Sigmoid colon (tissue), 4 donors: ENCODE data around the gene EIF3F.

Experiments used
- EP300 ChIP-seq, 4 donors: sonication (generic); formaldehyde crosslinking; IDR thresholded peaks; one replicate each; pipeline ENCODE4 v1.6.1; 2017; ENCODE audit warnings: antibody characterized with exemption in 4 of 4
- POLR2A ChIP-seq, 2 donors: fragments of 450-650 bp; IDR thresholded peaks; one replicate each; pipeline ENCODE4 v1.6.1; 2016; ENCODE audit warnings: antibody characterized with exemption in 2 of 2, mild to moderate bottlenecking in 2 of 2, moderate library complexity in 2 of 2
- POLR2AphosphoS5 ChIP-seq, 4 donors: sonication (generic); formaldehyde crosslinking; IDR thresholded peaks; one replicate each; pipeline ENCODE4 v1.6.1; 2017; ENCODE audit warnings: antibody characterized with exemption in 4 of 4
- TF ChIP-seq, protein P1 (sequence below), 4 experiments: fragments of 450-650 bp in 3 of 4; fragments of 200-600 bp in 1 of 4; IDR thresholded peaks; one replicate each; pipeline ENCODE4 v1.5.1; 2016 to 2019; ENCODE audit warnings: antibody characterized with exemption in 4 of 4, mild to moderate bottlenecking in 3 of 4, moderate library complexity in 2 of 4

DNA sequence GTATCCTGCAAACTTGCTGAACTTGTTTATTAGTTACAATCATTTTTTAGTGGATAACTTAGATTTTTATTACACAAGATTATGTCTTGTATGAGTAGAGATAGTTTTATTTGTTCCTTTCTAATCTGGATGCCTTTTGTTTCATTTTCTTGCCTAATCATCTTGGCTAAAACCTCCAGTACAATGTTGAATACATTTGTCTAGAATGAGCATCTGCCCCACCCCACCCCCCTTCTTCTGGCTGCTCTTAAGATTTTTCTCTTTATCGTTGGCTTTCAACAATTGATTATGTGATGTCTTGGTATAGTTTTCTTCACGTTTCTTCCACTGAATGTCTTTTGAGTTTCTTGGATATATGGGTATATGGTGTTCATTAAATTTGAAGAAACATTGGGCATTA, 56.6 kb downstream of the EIF3F start:
- TF ChIP-seq, protein P1, sequence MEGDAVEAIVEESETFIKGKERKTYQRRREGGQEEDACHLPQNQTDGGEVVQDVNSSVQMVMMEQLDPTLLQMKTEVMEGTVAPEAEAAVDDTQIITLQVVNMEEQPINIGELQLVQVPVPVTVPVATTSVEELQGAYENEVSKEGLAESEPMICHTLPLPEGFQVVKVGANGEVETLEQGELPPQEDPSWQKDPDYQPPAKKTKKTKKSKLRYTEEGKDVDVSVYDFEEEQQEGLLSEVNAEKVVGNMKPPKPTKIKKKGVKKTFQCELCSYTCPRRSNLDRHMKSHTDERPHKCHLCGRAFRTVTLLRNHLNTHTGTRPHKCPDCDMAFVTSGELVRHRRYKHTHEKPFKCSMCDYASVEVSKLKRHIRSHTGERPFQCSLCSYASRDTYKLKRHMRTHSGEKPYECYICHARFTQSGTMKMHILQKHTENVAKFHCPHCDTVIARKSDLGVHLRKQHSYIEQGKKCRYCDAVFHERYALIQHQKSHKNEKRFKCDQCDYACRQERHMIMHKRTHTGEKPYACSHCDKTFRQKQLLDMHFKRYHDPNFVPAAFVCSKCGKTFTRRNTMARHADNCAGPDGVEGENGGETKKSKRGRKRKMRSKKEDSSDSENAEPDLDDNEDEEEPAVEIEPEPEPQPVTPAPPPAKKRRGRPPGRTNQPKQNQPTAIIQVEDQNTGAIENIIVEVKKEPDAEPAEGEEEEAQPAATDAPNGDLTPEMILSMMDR (IDR thresholded peaks at IDR 0.05), result no peak
- no peak for TF ChIP-seq POLR2A (IDR thresholded peaks at IDR 0.05)
- TF ChIP-seq POLR2AphosphoS5 (IDR thresholded peaks at IDR 0.05), result no peak
- no peak for TF ChIP-seq EP300 (IDR thresholded peaks at IDR 0.05)
